ENCODE measurements around the gene TMEM253. TPM values are rescaled to one million over a fixed set of nuclear protein-coding genes. Genes with fewer than 3 reads are reported as not detected.

Gene TMEM253
- total RNA-seq, 1 donor from 2014 or later, result 0.19 TPM

DNA sequence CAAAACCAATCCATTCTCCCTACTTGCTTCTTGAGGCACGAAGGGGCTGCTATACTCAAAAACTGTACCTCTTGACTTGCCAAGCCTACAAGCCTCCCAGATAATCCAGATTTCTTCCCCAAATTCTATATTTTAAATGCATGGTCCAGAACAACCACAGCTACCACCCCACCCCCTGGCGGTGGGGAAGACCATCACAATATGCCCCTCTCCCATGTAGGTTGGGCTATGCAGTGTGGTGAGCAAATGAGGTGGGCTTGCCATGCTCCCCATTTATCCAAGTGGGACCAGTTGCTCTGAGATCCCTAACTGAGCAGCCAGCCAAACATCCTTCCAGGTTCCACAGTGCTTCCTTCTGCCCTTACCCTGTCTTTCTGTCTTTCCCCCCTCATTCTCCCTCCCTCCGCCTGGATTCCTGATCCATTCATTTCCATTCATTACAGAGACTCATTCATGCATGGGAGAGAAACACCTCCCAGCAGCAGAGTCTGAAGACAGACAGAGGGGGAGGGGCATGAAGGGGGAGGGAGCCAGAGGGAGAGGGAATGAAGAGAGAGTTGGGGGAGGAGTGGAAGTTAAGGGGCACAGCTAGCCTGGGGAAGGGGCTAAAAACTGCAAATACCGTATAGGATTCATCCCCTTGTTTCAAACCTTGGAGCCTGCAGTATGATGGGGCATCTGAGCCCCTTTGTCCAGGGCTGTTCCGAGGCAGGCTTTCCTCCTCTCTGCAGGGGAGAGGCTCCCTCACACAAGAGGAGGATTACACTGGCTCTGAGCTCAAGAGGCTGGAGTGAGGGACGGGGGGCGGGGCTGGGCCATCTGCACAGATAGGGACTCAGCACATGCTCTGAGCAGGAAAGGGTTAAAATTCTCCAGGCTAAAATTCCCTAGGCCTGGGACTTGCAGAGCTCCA is 6.8 kb upstream of the TMEM253 start:
- H3K9me3 ChIP-seq (replicated peaks), result no peaks in the 10 kb centered on the region
- intact Hi-C loops (cut with micrococcal nuclease), result no loop called here
- TF ChIP-seq, protein P1, sequence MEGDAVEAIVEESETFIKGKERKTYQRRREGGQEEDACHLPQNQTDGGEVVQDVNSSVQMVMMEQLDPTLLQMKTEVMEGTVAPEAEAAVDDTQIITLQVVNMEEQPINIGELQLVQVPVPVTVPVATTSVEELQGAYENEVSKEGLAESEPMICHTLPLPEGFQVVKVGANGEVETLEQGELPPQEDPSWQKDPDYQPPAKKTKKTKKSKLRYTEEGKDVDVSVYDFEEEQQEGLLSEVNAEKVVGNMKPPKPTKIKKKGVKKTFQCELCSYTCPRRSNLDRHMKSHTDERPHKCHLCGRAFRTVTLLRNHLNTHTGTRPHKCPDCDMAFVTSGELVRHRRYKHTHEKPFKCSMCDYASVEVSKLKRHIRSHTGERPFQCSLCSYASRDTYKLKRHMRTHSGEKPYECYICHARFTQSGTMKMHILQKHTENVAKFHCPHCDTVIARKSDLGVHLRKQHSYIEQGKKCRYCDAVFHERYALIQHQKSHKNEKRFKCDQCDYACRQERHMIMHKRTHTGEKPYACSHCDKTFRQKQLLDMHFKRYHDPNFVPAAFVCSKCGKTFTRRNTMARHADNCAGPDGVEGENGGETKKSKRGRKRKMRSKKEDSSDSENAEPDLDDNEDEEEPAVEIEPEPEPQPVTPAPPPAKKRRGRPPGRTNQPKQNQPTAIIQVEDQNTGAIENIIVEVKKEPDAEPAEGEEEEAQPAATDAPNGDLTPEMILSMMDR (IDR thresholded peaks at IDR 0.05; ENCODE audit: borderline replicate concordance), result no peak
- no peaks in the 10 kb centered on the region for H3K27me3 ChIP-seq (ENCODE audit: low read depth)
- H3K36me3 ChIP-seq, result peaks cover 38% of the 10 kb centered on the region
- DNase-seq, result no peak
- H3K4me1 ChIP-seq, result peaks cover 45% of the 10 kb centered on the region
- no peak overlapping the region for H3K27ac ChIP-seq (replicated peaks)
- no peak overlapping the region for H3K4me3 ChIP-seq

- intact Hi-C loops (cut with micrococcal nuclease), result no loop called here
- Histone ChIP-seq H3K4me1 (peaks cover 54% of the 10 kb centered on the region), H3K27ac (replicated peaks) (peak overlapping the region; percentile 83)
Observed at GRCh38 chr14:21095430-21096205, 5.2 kb upstream of the TMEM253 start.

GRCh38 chr14:21096438-21096837 is 4.4 kb upstream of the TMEM253 start:
- DNase-seq, result no peak
- peaks cover 54% of the 10 kb centered on the region for H3K4me1 ChIP-seq
- H3K9me3 ChIP-seq (replicated peaks), result no peaks in the 10 kb centered on the region
- H3K4me3 ChIP-seq, result peak overlapping the region; percentile 71
- TF ChIP-seq, protein P1 (IDR thresholded peaks at IDR 0.05; ENCODE audit: borderline replicate concordance), result no peak
- H3K36me3 ChIP-seq, result peaks cover 15% of the 10 kb centered on the region
- intact Hi-C loops (cut with micrococcal nuclease), result no loop called here
- H3K27me3 ChIP-seq (ENCODE audit: low read depth), result no peaks in the 10 kb centered on the region
- H3K27ac ChIP-seq (replicated peaks), result peak overlapping the region; percentile 83

More at GRCh38 chr14:21095430-21096205, 5.2 kb upstream of the TMEM253 start:
- DNase-seq, result no peak
- Histone ChIP-seq H3K9me3 (replicated peaks) (no peaks in the 10 kb centered on the region), H3K27me3 (ENCODE audit: low read depth) (no peaks in the 10 kb centered on the region), H3K4me3 (no peak overlapping the region), H3K36me3 (peaks cover 23% of the 10 kb centered on the region)
- TF ChIP-seq, protein P1 (IDR thresholded peaks at IDR 0.05; ENCODE audit: borderline replicate concordance), result no peak

GRCh38 chr14:21096978-21097635 is 3.8 kb upstream of the TMEM253 start:
- intact Hi-C loops (cut with micrococcal nuclease), result no loop called here
- no peak for DNase-seq
- Histone ChIP-seq H3K27me3 (ENCODE audit: low read depth) (no peaks in the 10 kb centered on the region), H3K9me3 (replicated peaks) (no peaks in the 10 kb centered on the region), H3K36me3 (peaks cover 8% of the 10 kb centered on the region), H3K4me3 (peak overlapping the region; percentile 71), H3K27ac (replicated peaks) (peak overlapping the region; percentile 83), H3K4me1 (peaks cover 52% of the 10 kb centered on the region)
- TF ChIP-seq, protein P1 (IDR thresholded peaks at IDR 0.05; ENCODE audit: borderline replicate concordance), result no peak

GRCh38 chr14:21097636-21098075 is 3.2 kb upstream of the TMEM253 start:
- H3K36me3 ChIP-seq, result peaks cover 5% of the 10 kb centered on the region
- TF ChIP-seq, protein P1 (IDR thresholded peaks at IDR 0.05; ENCODE audit: borderline replicate concordance), result no peak
- peaks cover 50% of the 10 kb centered on the region for H3K4me1 ChIP-seq
- no peaks in the 10 kb centered on the region for H3K27me3 ChIP-seq (ENCODE audit: low read depth)
- intact Hi-C loops (cut with micrococcal nuclease), result no loop called here
- peak overlapping the region; percentile 71 for H3K4me3 ChIP-seq
- H3K27ac ChIP-seq (replicated peaks), result peak overlapping the region; percentile 83
- H3K9me3 ChIP-seq (replicated peaks), result no peaks in the 10 kb centered on the region
- DNase-seq, result no peak

Data from left ventricle myocardium inferior (tissue), 1 donor.